ENCODE measurements around the gene FMO5. TPM values are rescaled to one million over a fixed set of nuclear protein-coding genes. Genes with fewer than 3 reads are reported as not detected.

The FMO5 gene
- total RNA-seq, 1 donor from 2014 or later, result 1.8 TPM

GRCh38 chr1:147223740-147224615, 1.2 kb downstream of the FMO5 start:
- Mint-ChIP-seq H3K4me3 (ENCODE audit: unreplicated experiment) (no peak overlapping the region), H3K27ac (ENCODE audit: unreplicated experiment) (no peak overlapping the region), H3K27me3 (ENCODE audit: low read depth) (no peaks in the 10 kb centered on the region), H3K9me3 (ENCODE audit: low read depth) (no peaks in the 10 kb centered on the region), H3K4me1 (ENCODE audit: low read depth) (peaks cover 13% of the 10 kb centered on the region), H3K36me3 (ENCODE audit: low read depth) (no peaks in the 10 kb centered on the region)
- TF ChIP-seq CTCF (IDR thresholded peaks at IDR 0.05), result no peak
- no peak for DNase-seq (ENCODE audit: low spot score)

GRCh38 chr1:147218606-147219005, 6.5 kb downstream of the FMO5 start:
- Mint-ChIP-seq H3K27ac (ENCODE audit: unreplicated experiment) (no peak overlapping the region), H3K36me3 (ENCODE audit: low read depth) (no peaks in the 10 kb centered on the region), H3K27me3 (ENCODE audit: low read depth) (no peaks in the 10 kb centered on the region), H3K4me1 (ENCODE audit: low read depth) (peaks cover 16% of the 10 kb centered on the region), H3K4me3 (ENCODE audit: unreplicated experiment) (no peak overlapping the region), H3K9me3 (ENCODE audit: low read depth) (no peaks in the 10 kb centered on the region)
- DNase-seq (ENCODE audit: low spot score), result no peak
- TF ChIP-seq CTCF (IDR thresholded peaks at IDR 0.05), result no peak

GRCh38 chr1:147217141-147217540, 8.0 kb downstream of the FMO5 start:
- Mint-ChIP-seq H3K27me3 (ENCODE audit: low read depth) (no peaks in the 10 kb centered on the region), H3K27ac (ENCODE audit: unreplicated experiment) (no peak overlapping the region), H3K36me3 (ENCODE audit: low read depth) (no peaks in the 10 kb centered on the region), H3K4me1 (ENCODE audit: low read depth) (peaks cover 16% of the 10 kb centered on the region), H3K4me3 (ENCODE audit: unreplicated experiment) (no peak overlapping the region), H3K9me3 (ENCODE audit: low read depth) (no peaks in the 10 kb centered on the region)
- DNase-seq (ENCODE audit: low spot score), result no peak
- TF ChIP-seq CTCF (IDR thresholded peaks at IDR 0.05), result no peak

GRCh38 chr1:147216124-147216523, 9.0 kb downstream of the FMO5 start:
- no peaks in the 10 kb centered on the region for H3K36me3 Mint-ChIP-seq (ENCODE audit: low read depth)
- TF ChIP-seq CTCF (IDR thresholded peaks at IDR 0.05), result no peak
- H3K27me3 Mint-ChIP-seq (ENCODE audit: low read depth), result no peaks in the 10 kb centered on the region
- DNase-seq (ENCODE audit: low spot score), result no peak
- H3K4me1 Mint-ChIP-seq (ENCODE audit: low read depth), result peaks cover 16% of the 10 kb centered on the region
- no peaks in the 10 kb centered on the region for H3K9me3 Mint-ChIP-seq (ENCODE audit: low read depth)
- H3K4me3 Mint-ChIP-seq (ENCODE audit: unreplicated experiment), result no peak overlapping the region
- H3K27ac Mint-ChIP-seq (ENCODE audit: unreplicated experiment), result no peak overlapping the region

GRCh38 chr1:147215540-147215916, 9.6 kb downstream of the FMO5 start:
- Mint-ChIP-seq H3K4me3 (ENCODE audit: unreplicated experiment) (no peak overlapping the region), H3K36me3 (ENCODE audit: low read depth) (no peaks in the 10 kb centered on the region), H3K9me3 (ENCODE audit: low read depth) (no peaks in the 10 kb centered on the region), H3K27ac (ENCODE audit: unreplicated experiment) (no peak overlapping the region), H3K4me1 (ENCODE audit: low read depth) (peaks cover 16% of the 10 kb centered on the region), H3K27me3 (ENCODE audit: low read depth) (no peaks in the 10 kb centered on the region)
- DNase-seq (ENCODE audit: low spot score), result no peak
- no peak for TF ChIP-seq CTCF (IDR thresholded peaks at IDR 0.05)

Measured in chondrocyte (in vitro differentiated cells).